COLO668 (cell line): Measurements from ENCODE around the gene RNLS.
"Not testable (repeated sequence)": the region's sequence is repeated elsewhere in the genome, so short reads cannot be mapped to it uniquely, and the experiment has no call there.

ENCODE experiments used
- DNase-seq: peaks from one replicate; lab custom pipeline; 2025; ENCODE audit not compliant: unreplicated experiment; lab: John Stamatoyannopoulos, UW

The RNLS gene

DNA sequence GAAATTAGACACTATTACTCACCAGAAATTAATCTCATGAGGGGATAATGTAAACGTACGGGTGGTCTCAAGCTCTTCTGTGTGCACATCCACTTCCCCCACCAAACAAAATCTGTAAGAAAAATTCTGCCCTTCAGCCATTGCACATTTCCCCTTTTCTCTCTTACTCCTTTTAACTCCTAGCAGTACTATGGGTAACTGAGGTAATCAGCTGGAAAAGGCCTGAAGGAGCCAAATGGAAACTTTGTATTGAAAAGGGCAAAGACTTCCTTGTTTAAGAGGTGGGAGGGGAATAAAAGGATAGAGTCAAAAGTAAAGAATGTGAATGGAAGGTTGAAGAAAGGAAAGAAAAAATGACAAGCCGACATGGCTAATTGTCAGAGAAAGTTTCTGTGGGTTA lies 273.8 kb downstream of the RNLS start:
- no peak for DNase-seq

DNA sequence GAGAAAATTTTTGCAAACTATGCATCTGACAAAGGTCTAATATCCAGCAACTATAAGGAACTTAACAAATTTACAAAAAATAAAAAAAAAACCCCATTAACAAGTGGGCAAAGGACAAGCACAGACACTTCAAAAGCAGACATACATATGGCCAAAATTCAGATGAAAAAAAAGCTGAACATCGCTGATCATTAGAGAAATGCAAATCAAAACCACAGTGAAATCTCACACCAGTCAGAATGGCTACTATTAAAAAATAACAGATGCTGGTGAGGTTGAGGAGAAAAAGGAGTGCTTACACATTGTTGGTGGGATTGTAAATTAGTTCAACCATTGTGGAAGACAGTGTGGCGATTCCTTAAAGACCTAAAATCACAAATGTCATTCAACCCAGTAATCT lies 274.8 kb downstream of the RNLS start:
- not testable (repeated sequence) for DNase-seq

DNA sequence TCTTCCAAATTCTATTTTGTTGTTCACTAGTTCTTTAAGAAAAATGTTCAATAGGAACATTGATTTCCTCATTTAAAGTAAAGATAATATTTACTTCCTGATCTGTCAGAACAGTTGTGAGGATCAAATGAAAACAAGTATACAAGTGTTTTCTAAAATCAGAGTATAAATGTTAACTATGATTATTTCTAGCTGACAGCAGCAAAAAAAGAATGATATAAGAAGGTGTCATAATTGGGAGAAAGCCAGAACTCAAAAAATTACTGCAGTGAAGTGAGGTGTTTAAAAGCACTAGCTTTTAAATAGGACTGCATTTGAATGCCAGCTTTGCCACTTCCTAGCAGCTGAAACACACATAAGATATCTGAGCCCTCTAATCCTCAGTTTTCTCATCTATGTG lies 283.3 kb downstream of the RNLS start:
- DNase-seq, result no peak

DNA sequence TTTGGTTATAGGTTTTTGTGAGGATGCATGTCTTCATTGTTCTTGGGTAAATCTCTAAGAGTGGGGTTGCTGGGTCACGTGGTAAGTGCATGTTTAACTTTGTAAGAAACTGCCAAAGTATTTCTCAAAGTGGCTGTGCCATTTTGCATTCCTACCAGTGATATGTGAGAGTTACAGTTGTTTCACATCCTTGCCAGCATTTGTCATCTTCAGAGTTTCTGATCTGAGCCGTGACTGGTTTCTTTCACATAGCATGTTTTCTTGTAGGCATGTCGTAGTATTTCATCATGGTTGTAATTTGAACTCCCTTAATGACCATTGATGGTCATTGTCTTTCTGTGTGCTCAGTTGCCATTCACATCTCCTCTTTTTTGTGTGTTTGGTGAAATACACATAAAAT lies 286.0 kb downstream of the RNLS start:
- no peak for DNase-seq

DNA sequence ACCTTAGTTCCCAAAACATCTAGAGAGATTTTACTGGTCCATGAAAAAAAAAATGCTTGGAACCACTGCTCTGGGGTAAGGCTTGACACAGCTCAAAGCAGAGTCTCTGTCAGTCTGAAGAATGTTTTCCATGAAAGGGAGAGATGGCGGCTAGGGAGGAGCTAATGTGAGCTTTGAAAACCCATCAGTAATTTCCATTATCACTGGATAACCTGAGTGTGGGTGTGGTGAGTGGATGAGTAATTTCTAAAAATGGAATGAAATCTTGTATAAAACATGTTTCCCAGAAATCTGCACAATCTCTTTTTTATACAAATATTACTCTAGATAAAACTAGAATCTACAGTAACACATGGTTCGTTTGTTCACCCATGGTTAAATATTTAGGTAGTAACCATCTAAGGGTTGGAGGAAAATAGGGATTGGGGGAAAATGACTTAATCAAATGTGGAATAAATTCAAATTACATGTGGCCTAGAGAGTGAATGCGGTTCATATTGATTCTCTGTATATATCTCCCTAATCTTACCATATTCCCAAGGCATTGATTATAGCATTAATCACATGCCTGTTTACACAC lies 289.4 kb downstream of the RNLS start:
- no peak for DNase-seq

DNA sequence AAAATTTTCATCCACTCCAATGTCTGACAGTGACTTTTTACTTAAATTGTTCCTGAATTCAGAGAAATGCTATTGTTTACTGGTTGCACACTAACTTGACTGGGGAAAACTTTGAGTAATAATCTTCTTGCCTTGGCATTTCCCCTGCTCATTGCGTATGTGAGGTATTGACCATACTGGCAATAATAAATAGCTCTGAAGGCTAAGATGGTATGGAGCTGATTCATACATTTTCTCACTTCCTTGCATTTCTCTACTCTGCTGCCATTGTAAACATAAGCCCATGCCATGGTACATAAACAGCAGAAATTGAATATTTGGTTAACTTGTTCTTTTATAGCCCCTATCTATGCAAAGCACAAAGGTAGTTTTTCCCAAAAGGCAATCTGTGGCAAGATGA lies 290.0 kb downstream of the RNLS start:
- DNase-seq, result no peak

DNA sequence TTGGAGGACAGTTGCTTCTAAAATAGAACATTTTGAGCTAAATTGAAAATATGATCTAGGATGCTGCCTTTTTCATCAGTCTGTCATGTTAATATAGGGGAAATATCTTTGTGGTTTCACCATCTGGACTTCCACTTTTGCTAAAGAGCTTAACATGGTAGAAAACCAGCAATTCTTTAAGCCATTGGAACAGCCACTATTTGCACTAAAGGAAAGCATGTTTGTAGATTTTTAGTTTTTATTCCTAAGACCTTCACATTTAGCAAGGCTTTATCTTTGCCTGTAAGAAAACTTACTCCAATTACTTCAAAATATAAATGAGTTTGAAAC lies 291.0 kb downstream of the RNLS start:
- no peak for DNase-seq

DNA sequence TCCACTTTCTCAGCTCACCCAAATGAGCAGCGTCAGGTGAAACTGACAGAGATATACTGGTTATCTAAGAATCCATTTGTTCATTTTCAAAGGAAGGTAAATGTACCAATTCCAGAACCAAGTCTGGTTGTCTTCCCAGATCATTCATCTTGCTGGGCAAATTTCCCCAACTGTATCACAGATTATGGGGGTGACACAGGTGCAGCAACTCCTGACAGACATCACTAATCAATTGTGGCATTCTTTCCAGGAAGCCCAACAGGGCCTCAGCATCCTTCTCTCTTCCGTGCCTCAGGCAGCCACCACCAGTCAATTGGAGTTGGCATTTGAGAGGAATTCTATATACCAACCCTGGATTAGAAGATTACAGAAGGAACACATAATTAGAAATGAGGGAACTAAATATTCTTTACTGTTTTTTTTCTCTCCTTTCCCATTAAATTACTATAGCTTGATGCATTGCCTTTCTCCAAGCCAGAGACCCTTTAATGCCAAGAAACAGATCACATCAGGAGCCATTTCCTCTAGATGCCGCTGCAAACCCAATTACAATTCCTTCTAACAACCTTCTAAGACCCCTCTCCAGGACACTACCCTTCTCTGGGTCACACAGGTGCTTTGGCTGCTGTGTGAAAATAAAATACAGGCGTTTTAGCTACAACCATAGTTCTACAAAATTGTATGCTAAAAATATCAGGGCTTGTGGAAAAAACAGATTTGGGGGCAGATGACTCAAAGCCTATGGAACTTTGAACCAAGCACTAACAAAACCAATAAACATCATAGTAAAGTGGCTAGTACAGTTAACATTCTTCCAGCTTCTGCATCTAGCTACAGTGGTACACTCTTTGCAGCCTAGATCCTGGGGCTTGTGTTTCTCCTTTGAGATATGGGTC lies 291.6 kb downstream of the RNLS start:
- no peak for DNase-seq

DNA sequence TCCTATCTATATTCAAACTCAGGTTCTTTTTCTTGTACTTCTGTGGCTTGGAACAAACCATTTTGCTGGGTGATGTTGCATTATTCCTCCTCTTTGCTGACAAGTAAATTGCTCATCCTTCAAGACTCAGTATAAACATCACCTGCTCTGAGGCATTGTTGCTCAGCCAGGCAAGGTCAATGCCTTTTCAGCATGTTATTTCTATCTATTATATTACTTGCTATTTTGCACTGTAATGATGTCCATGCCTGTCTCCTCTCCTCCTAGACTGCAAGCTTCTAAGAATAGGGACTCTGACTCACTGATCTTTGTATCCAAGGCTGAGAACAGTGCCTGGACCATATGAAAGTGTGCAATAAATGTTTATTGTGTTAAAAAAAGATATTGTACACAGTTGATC lies 293.8 kb downstream of the RNLS start:
- no peak for DNase-seq

DNA sequence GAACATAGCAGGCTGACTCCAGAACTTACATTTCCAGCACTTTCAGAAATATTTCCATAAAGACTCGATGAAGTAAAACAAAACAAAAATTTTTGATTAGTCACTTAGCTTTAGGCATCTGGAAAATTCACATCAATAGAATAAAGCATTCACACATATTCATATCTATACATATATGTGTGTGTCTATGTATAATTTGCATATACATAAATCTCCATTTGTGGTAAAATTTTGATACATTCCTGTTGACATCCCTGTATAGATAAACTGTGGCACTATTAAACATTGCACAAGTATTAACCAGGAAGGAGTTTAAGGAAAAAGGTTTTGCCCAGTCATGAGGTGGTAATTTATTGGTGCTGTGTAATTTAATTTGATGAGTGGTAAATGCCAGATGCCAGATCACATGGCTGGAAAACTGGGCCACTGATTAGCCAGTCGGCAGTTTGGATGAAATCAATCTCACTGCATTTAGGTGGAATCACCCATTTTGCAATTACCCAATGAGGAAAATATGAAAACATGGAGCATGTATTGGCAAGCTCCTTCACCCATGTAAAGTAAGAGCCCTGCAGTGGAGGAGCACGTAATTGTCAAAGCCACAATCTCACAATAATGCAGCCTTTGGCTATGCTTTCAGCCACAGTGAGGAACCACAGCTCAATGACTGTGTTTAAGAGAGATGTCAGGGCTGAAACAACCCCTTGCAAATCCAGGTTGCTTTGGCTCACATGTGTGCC lies 294.6 kb downstream of the RNLS start:
- DNase-seq, result no peak

DNA sequence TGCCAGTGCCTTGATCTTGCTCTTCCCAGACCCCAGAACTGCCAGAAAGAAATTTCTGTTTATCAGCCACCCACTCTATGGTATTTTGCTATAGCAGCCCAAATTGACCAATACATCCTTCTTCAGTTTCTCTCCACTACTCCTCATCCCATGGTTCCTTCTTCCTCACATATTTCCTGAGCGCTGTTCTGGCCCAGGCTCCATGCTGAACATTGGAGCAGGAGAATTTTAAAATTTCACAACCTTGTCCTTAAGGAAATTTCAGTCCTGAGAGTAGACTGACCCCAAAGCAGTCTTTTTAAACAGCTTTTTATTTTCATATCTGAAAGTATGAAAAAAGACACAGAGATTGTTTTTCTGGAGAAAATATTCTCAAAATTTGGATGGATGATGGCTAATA lies 297.1 kb downstream of the RNLS start:
- DNase-seq, result no peak

DNA sequence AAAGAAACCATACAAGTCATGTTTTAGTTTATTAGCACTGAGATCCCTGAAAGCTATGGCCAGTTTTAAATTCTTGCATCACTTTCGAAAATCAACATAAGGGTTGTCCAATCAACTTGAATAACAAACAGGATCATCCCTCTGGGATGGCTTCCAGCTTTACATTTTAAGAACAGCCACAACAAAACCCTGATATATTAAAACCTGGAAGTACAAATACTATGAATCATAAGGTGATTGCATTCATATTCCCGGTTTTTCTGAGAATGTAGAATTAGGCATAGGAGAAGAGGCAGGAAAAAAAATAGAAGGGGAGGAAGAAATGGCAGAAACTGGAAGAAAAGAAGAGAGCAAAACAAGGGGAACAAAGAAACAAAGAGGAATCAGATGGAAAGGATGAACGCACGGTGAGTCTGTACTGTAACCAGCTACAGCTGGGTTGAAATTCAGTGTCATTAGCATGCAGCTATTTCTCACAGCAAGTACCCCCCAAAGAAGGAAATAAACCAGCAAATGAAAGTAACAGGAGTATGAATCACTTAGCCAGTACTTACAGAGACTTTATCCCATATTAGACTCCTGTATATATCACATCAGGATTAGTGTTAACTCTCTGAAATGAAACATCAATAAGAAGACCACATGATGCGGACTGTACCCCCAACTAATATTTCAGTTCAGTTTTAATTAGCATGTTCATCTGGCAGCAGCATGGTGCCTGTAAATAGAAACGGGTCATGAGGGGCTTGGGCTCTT lies 301.3 kb downstream of the RNLS start:
- no peak for DNase-seq

DNA sequence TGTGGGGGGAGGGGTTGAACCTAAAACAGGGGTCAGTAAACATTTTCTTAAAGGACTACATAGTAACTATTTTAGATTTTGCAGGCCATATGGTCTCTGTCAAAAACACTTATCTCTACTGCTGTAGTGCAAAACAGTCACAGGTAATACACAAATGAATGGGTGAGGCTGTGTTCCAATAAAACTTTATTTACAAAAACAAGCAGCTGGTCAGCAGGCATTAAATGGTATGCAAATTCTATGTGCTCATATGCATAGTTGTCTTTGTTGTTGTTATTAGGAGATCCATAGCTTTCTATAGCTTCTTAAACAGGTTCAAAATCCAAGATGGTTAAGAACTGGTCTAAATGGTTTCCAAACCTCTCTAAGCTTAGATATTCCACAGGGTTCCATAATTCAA lies 302.6 kb downstream of the RNLS start:
- no peak for DNase-seq

DNA sequence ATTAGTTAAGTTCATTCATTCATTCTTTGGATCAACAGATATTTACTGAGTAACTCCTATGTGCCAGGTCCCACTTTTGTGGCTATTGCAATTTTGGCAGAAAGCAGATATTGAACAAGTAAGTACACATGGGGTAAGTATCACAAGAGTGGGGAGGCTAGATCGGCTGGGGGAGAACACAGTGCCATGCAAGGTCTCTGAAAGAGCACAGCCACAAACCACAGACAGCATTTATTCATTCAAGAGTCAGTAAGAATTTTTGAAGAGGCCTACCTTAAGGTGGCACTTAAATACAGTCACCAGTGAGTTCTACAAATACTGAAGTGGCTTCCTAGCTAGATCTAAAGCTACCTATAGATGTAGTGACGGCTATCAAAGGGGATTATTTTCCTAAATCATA lies 304.2 kb downstream of the RNLS start:
- no peak for DNase-seq

DNA sequence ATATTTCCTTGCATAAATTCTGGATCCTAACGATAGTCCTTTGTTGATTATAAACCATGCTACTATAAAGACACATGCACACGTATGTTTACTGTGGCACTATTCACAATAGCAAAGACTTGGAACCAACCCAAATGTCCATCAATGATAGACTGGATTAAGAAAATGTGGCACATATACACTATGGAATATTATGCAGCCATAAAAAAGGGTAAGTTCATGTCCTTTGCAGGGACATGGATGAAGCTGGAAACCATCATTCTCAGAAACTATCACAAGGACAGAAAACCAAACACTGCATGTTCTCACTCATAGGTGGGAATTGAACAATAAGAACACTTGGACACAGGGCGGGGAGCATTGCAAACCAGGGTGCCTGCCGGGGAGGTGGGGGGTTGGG lies 306.2 kb downstream of the RNLS start:
- DNase-seq, result not testable (repeated sequence)

DNA sequence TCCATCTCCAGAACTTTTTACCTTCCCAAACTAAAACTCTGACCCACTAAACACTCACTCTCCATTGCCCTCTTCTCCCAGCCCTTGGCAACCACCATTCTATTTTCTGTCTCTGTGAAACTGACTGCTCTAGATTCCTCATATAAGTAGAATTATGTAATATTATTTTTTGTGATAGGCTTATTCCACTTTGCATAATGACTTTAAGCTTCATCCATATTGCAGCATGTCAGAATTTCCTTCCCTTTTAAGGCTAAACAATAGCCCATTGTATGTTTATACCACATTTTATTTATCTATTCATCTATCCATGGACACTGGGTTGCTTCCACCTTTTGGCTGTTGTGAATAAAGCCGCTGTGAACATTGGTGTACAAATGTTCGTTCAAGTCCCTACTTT lies 308.8 kb downstream of the RNLS start:
- no peak for DNase-seq

DNA sequence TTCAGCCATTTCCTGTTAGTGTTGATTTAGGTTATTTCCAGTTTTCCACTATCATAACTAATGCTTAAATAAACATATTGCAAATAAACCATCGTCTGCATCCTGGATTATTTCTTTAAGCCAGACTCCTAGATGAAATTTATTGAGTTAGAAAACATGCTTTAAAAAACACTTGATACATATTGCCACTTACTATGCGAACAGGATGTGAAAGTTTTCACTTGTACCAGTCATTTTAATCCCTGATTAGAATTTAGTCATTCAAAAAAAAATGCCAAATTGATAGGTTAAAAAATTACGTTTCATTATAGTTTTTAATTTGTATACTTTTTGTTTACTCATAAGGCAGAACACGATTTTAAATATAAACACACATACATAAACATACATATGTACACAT lies 309.6 kb downstream of the RNLS start:
- DNase-seq, result no peak

DNA sequence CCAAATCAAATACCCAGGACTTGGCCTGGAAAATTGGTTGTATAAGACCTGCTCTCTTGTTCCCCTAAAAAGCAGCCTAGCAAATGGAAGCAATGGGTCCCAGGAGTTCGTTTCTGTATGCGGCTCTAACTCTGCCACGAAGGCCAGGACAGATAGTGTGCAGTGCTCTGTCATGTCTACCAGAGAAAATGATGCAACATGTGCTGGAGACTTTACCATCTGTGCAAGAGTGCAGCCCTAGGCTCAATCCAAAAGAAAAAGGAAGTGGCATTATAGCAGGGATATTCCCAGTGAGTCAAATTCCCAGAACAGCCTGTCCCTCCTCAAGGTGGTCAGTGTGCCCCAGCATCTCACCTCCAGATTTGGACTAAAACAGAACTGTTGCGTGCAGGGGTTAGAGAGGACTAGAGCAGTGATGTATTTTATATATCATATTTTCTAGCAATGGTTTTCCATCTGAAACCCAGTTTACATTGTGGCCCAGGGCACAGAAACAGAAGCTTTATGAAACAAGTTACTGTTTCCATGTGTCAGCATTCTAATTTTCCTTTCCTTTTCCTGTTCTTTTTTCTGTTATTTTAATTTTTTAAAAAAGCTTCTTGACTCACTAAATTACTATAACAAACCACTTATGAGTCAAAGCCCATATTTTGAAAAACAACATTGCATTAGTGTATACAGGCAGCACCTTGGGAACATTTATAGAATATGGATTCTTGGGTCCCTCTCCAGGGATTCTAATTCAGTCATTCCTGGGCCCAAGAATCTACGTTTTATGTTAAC lies 311.2 kb downstream of the RNLS start:
- no peak for DNase-seq

DNA sequence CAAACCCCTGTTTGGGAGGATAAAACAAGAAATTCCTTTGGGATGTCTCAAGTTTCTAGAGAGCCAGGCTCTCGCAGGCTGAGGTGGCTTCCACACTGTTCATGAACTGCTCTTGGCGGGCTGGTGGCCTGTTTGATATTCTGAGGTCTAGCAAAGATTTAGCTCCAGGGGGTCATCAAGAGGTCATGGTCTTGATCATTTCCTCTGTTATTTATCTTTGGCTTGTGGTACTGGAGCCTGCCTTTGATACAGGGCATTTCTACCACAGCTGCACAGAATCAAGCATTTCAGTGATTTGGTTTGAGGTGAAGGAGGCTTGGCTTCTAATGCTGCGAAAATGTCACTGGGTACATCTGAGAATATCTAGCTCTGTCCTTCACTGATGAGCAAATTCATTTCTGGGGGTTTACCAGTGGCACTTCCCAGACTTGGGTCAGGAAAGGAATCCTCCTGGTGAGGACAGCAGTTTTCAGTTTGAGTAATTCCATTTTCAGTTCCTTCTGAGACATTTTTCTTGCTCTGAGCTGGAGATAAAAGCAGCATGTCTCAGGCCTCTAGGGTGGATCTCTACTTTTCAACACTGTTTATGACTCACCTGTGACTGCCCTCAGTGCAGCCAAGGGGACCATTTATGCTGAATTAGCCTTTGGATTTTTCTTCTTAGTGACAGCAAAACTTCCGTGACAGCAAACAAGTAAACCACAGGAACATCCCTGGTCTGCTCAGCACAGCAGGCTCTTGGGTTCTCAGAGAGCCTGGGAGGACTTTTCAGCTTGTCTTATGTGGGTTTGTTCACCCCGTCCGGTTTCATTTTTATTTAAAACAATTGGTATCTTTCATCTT lies 312.0 kb downstream of the RNLS start:
- DNase-seq, result no peak
